HEK293 (cell line): ENCODE results near the gene MOB1A.

Experiments used
- CTCF ChIA-PET: fragments of 350-600 bp; formaldehyde crosslinking; extraction: SDS; loops from one replicate; lab custom pipeline; 2021; ENCODE audit warnings: antibody characterized with exemption; lab: Yijun Ruan, JAX
- POLR2A ChIA-PET: fragments of 300-600 bp; formaldehyde crosslinking; extraction: SDS; loops from one replicate; lab custom pipeline; 2020; ENCODE audit warnings: antibody characterized with exemption, inconsistent platforms; lab: Yijun Ruan, JAX
- H3K27ac ChIP-seq: fragments of 200-500 bp; sonication (Bioruptor generic); 2 replicates; pipeline ENCODE4 v1.5.1; 2014; ENCODE audit warnings: low read depth, low read length, control low read depth, inconsistent platforms; ENCODE audit errors: extremely low read depth
- H3K36me3 ChIP-seq, 2 experiments: fragments of 200-500 bp in 1 of 2; sonication (Bioruptor generic) in 1 of 2; 1 replicate in 1 of 2; 2 replicates in 1 of 2; pipeline ENCODE4 v1.5.1; 2014 to 2017; ENCODE audit warnings: inconsistent platforms in 2 of 2, low read length in 2 of 2; ENCODE audit not compliant: control insufficient read depth in 2 of 2, insufficient read depth in 1 of 2
- H3K4me1 ChIP-seq: fragments of 200-500 bp; sonication (Bioruptor generic); 2 replicates; pipeline ENCODE4 v1.5.1; 2014; ENCODE audit warnings: mild to moderate bottlenecking, low read length, inconsistent platforms; ENCODE audit not compliant: control insufficient read depth, insufficient read depth
- H3K4me3 ChIP-seq: 2 replicates; pipeline ENCODE4 v1.5.1; 2011; ENCODE audit warnings: low read depth, mild to moderate bottlenecking, control low read depth, low read length, moderate library complexity
- H3K9me3 ChIP-seq: fragments of 200-500 bp; sonication (Bioruptor generic); 2 replicates; pipeline ENCODE4 v1.5.1; 2014; ENCODE audit warnings: low read depth, low read length, inconsistent platforms; ENCODE audit not compliant: control insufficient read depth, insufficient read depth
- KLF17 ChIP-seq: fragments of 450-650 bp; formaldehyde crosslinking; IDR thresholded peaks from 2 replicates; pipeline ENCODE4 v1.5.1; 2016; ENCODE audit warnings: missing biosample characterization, missing genetic modification characterization
- KLF9 ChIP-seq: fragments of 450-650 bp; formaldehyde crosslinking; IDR thresholded peaks from 2 replicates; pipeline ENCODE4 v1.5.1; 2016; ENCODE audit warnings: missing biosample characterization, missing genetic modification characterization, low read depth
- MEIS1 ChIP-seq: sonication (generic); formaldehyde crosslinking; IDR thresholded peaks from 2 replicates; pipeline ENCODE4 v1.8.1; 2022; ENCODE audit warnings: missing genetic modification reagents, mild to moderate bottlenecking, borderline replicate concordance
- TCF7L2 ChIP-seq: IDR thresholded peaks from 2 replicates; pipeline ENCODE4 v1.6.1; 2011; ENCODE audit warnings: low read depth, mild to moderate bottlenecking, inconsistent platforms, low read length, moderate library complexity, borderline replicate concordance
- YY2 ChIP-seq: fragments of 450-650 bp; formaldehyde crosslinking; IDR thresholded peaks from 2 replicates; pipeline ENCODE4 v1.5.1; 2016; ENCODE audit warnings: missing biosample characterization, missing genetic modification characterization
- ZBTB17 ChIP-seq: fragments of 450-650 bp; formaldehyde crosslinking; IDR thresholded peaks from 2 replicates; pipeline ENCODE4 v1.5.1; 2016; ENCODE audit warnings: missing biosample characterization, missing genetic modification characterization
- ZBTB44 ChIP-seq: fragments of 450-650 bp; IDR thresholded peaks from 2 replicates; pipeline ENCODE4 v1.5.1; 2018; ENCODE audit warnings: missing biosample characterization, mild to moderate bottlenecking, missing genetic modification characterization
- ZNF112 ChIP-seq: fragments of 450-650 bp; formaldehyde crosslinking; IDR thresholded peaks from 2 replicates; pipeline ENCODE4 v1.5.0; 2017; ENCODE audit warnings: missing biosample characterization, missing genetic modification characterization
- ZNF121 ChIP-seq: fragments of 450-650 bp; formaldehyde crosslinking; IDR thresholded peaks from 2 replicates; pipeline ENCODE4 v1.5.1; 2016; ENCODE audit warnings: missing biosample characterization, missing genetic modification characterization
- ZNF132 ChIP-seq: fragments of 450-650 bp; formaldehyde crosslinking; IDR thresholded peaks from 2 replicates; pipeline ENCODE4 v1.5.1; 2017; ENCODE audit warnings: missing biosample characterization, missing genetic modification characterization, borderline replicate concordance
- ZNF155 ChIP-seq: fragments of 450-650 bp; formaldehyde crosslinking; IDR thresholded peaks from 2 replicates; pipeline ENCODE4 v1.5.1; 2016; ENCODE audit warnings: missing biosample characterization, missing genetic modification characterization
- ZNF223 ChIP-seq: fragments of 450-650 bp; formaldehyde crosslinking; IDR thresholded peaks from 2 replicates; pipeline ENCODE4 v1.5.1; 2016; ENCODE audit warnings: missing biosample characterization, missing genetic modification characterization
- ZNF280C ChIP-seq: fragments of 450-650 bp; formaldehyde crosslinking; IDR thresholded peaks from 2 replicates; pipeline ENCODE4 v1.5.1; 2016; ENCODE audit warnings: missing biosample characterization, missing genetic modification characterization
- ZNF501 ChIP-seq: fragments of 450-650 bp; formaldehyde crosslinking; IDR thresholded peaks from 2 replicates; pipeline ENCODE4 v1.5.1; 2016; ENCODE audit warnings: missing biosample characterization, missing genetic modification characterization
- ZNF514 ChIP-seq: fragments of 450-650 bp; formaldehyde crosslinking; IDR thresholded peaks from 2 replicates; pipeline ENCODE4 v1.5.1; 2016; ENCODE audit warnings: missing biosample characterization, missing genetic modification characterization
- ZNF548 ChIP-seq: fragments of 450-650 bp; formaldehyde crosslinking; IDR thresholded peaks from 2 replicates; pipeline ENCODE4 v1.5.1; 2016; ENCODE audit warnings: missing biosample characterization, missing genetic modification characterization
- ZNF561 ChIP-seq: fragments of 450-650 bp; IDR thresholded peaks from 2 replicates; pipeline ENCODE4 v1.5.1; 2018; ENCODE audit warnings: missing biosample characterization, missing genetic modification characterization, borderline replicate concordance
- ZNF585B ChIP-seq: fragments of 450-650 bp; formaldehyde crosslinking; IDR thresholded peaks from 2 replicates; pipeline ENCODE4 v1.5.1; 2016; ENCODE audit warnings: missing biosample characterization, missing genetic modification characterization
- ZNF626 ChIP-seq: fragments of 450-650 bp; sonication (Bioruptor Pico); formaldehyde crosslinking; IDR thresholded peaks from 2 replicates; pipeline ENCODE4 v1.5.1; 2018; ENCODE audit warnings: missing biosample characterization, missing genetic modification characterization, inconsistent platforms
- ZNF639 ChIP-seq: fragments of 450-650 bp; formaldehyde crosslinking; IDR thresholded peaks from 2 replicates; pipeline ENCODE4 v1.5.1; 2016; ENCODE audit warnings: missing biosample characterization, missing genetic modification characterization
- ZNF658 ChIP-seq: fragments of 450-650 bp; formaldehyde crosslinking; IDR thresholded peaks from 2 replicates; pipeline ENCODE4; 2016; ENCODE audit warnings: missing biosample characterization, missing genetic modification characterization
- ZNF707 ChIP-seq: fragments of 450-650 bp; formaldehyde crosslinking; IDR thresholded peaks from 2 replicates; pipeline ENCODE4 v1.5.1; 2016; ENCODE audit warnings: missing biosample characterization, missing genetic modification characterization
- ZNF747 ChIP-seq: fragments of 450-650 bp; formaldehyde crosslinking; IDR thresholded peaks from 2 replicates; pipeline ENCODE4 v1.5.1; 2016; ENCODE audit warnings: missing biosample characterization, missing genetic modification characterization
- ZNF76 ChIP-seq: fragments of 450-650 bp; formaldehyde crosslinking; IDR thresholded peaks from 2 replicates; pipeline ENCODE4; 2016; ENCODE audit warnings: low read depth, missing biosample characterization, missing genetic modification characterization, borderline replicate concordance
- ZSCAN16 ChIP-seq: fragments of 450-650 bp; formaldehyde crosslinking; IDR thresholded peaks from 2 replicates; pipeline ENCODE4 v1.5.1; 2016; ENCODE audit warnings: missing biosample characterization, missing genetic modification characterization
- ZXDB ChIP-seq: fragments of 450-650 bp; formaldehyde crosslinking; IDR thresholded peaks from 2 replicates; pipeline ENCODE4 v1.5.1; 2016; ENCODE audit warnings: missing biosample characterization, missing genetic modification characterization
- TF ChIP-seq, protein P1 (sequence below): fragments of 450-650 bp; formaldehyde crosslinking; IDR thresholded peaks from 2 replicates; pipeline ENCODE4 v1.5.1; 2017; ENCODE audit warnings: missing biosample characterization, mild to moderate bottlenecking, missing genetic modification characterization, moderate library complexity

The MOB1A gene

DNA sequence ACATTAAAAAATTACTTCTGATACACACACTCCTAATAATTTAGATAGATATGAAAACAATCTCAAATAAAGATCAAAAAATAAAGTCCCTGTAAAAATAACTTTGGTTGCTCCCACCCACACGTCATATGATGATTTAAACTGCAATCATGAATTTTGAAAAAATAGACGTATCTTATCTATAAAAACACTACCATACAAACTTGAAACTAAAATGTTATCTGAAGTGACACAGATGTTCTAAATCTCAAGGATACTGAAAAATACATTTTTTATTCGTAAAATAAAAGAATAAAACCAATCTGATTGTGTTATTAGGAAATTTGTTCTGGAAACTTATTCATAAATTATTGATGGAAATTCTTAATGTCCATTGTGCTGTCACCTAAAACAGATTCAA, 22.8 kb downstream of the MOB1A start (continued):
- TF ChIP-seq KLF9 (tag by site-specific recombination): no peak

GRCh38 chr2:74152954-74153353, 25.7 kb downstream of the MOB1A start:
- H3K4me1 ChIP-seq: no peaks in the 10 kb centered on the region
- no peak overlapping the region for H3K27ac ChIP-seq
- ChIA-PET POLR2A (interaction anchor here (2.1 kb wide), 1 partner anchor 46 kb away, joined by 8 read pairs; the partner anchor contains the start of gene MTHFD2), CTCF (interaction anchor here (0.6 to 7.5 kb wide), 2 partner anchors 87 to 328 kb away, joined by 3 to 155 read pairs; partner anchors contain the start of gene STAMBP)
- no peak for TF ChIP-seq ZNF747
- no peak for TF ChIP-seq ZSCAN16 (tag by site-specific recombination)
- TF ChIP-seq ZNF626: no peak
- TF ChIP-seq ZNF76 (tag by site-specific recombination): no peak
- TF ChIP-seq, protein P1, sequence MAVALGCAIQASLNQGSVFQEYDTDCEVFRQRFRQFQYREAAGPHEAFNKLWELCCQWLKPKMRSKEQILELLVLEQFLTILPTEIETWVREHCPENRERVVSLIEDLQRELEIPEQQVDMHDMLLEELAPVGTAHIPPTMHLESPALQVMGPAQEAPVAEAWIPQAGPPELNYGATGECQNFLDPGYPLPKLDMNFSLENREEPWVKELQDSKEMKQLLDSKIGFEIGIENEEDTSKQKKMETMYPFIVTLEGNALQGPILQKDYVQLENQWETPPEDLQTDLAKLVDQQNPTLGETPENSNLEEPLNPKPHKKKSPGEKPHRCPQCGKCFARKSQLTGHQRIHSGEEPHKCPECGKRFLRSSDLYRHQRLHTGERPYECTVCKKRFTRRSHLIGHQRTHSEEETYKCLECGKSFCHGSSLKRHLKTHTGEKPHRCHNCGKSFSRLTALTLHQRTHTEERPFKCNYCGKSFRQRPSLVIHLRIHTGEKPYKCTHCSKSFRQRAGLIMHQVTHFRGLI (tag by site-specific recombination): no peak
- no peak for TF ChIP-seq ZNF223 (tag by site-specific recombination)
- no peak for TF ChIP-seq TCF7L2
- no peak for TF ChIP-seq ZNF514 (tag by site-specific recombination)
- TF ChIP-seq ZNF658 (tag by site-specific recombination): no peak
- TF ChIP-seq ZNF561: no peak
- TF ChIP-seq ZNF585B (tag by site-specific recombination): no peak
- TF ChIP-seq ZNF548: no peak
- no peak for TF ChIP-seq ZNF132 (tag by site-specific recombination)
- no peak overlapping the region for H3K4me3 ChIP-seq
- peaks cover 44 to 70% of the 10 kb centered on the region in 2 experiments for H3K36me3 ChIP-seq
- no peaks in the 10 kb centered on the region for H3K9me3 ChIP-seq

DNA sequence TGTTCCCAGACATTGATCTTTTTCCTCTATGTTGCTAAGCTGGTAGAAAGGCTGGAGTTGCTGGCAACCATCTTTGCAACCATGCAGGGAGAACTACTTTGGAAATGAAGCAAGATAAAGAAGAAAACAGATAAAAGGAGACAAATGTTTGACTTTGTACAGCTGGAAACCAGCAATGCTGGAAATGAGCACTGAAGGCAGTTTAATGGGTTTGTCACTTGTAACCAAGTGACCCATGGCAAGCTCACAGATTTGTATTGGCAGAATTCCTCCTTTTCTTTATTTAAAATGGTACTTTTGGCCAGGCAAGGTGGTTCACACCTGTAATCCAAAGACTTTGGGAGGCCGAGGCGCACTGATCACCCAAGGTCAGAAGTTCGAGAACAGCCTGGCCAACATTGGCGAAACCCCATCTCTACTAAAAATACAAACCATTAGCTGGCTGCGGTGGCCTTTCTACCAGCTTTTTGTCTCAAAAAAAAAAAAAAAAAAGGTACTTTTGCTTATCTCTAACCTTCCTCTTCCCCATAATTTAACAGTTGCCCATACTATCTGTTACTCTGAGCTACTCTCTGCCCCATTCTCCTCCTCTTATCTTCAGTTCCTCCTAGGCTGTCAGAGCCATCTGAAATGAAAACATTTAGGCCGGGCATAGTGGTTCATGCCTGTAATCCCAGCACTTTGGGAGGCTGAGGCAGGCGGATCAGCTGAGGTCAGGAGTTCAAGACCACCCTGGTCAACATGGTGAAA, 28.9 kb downstream of the MOB1A start:
- Histone ChIP-seq H3K27ac (no peak overlapping the region), H3K4me1 (no peaks in the 10 kb centered on the region), H3K36me3 (peaks cover 15 to 44% of the 10 kb centered on the region in 2 experiments), H3K9me3 (no peaks in the 10 kb centered on the region), H3K4me3 (no peak overlapping the region)
- ChIA-PET POLR2A (interaction anchor here (4.2 kb wide), 1 partner anchor 29 kb away, joined by 22 read pairs; the partner anchor contains the start of gene MOB1A), CTCF (interaction anchor here (0.7 to 7.5 kb wide), 8 partner anchors 11 to 470 kb away, joined by 3 to 155 read pairs (median 3); partner anchors contain the start of gene STAMBP)
- TF ChIP-seq ZNF112 (tag by site-specific recombination) (no peak), ZNF155 (no peak), ZBTB17 (tag by site-specific recombination) (no peak), ZNF707 (no peak), ZNF501 (no peak), YY2 (tag by site-specific recombination) (no peak), ZNF639 (tag by site-specific recombination) (no peak), ZBTB44 (tag by site-specific recombination) (no peak), ZNF121 (tag by site-specific recombination) (no peak), ZNF658 (tag by site-specific recombination) (no peak), ZNF280C (tag by site-specific recombination) (no peak), ZXDB (no peak), MEIS1 (CRISPR knock-in tag) (no peak), KLF17 (tag by site-specific recombination) (no peak)
